Activated B cell treated with CpG ODN at 0.5 μM for 24 hours (primary cell): Measurements from ENCODE around the gene TRIM54. TPM values are rescaled to one million over a fixed set of nuclear protein-coding genes. Genes with fewer than 3 reads are reported as not detected.

Source experiments
- ATAC-seq: fragments of 200-7000 bp; cut with Tn5 transposase; one replicate; pipeline ENCODE4 v1.10.0; 2021; ENCODE audit warnings: low read depth, mild to moderate bottlenecking, moderate library complexity
- CTCF ChIA-PET: fragments of 350-600 bp; sonication (Branson Sonifier 250); formaldehyde crosslinking; loops from one replicate; lab custom pipeline; 2021; ENCODE audit warnings: antibody characterized with exemption; lab: Charles Lee
- POLR2A ChIA-PET: fragments of 350-600 bp; sonication (Branson Sonifier 250); formaldehyde crosslinking; loops from one replicate; lab custom pipeline; 2021; ENCODE audit warnings: antibody characterized with exemption; lab: Charles Lee
- DNase-seq: peaks from one replicate; pipeline ENCODE4 v3.0.0; 2022
- H3K27ac Mint-ChIP-seq: one replicate; pipeline ENCODE4 v1.8.0; 2020; ENCODE audit warnings: mixed read lengths
- H3K27me3 Mint-ChIP-seq: one replicate; pipeline ENCODE4 v1.8.0; 2021; ENCODE audit warnings: mixed read lengths
- H3K36me3 Mint-ChIP-seq: one replicate; pipeline ENCODE4 v1.8.0; 2021; ENCODE audit warnings: low read depth, mixed read lengths
- H3K4me1 Mint-ChIP-seq: one replicate; pipeline ENCODE4 v1.8.0; 2021; ENCODE audit warnings: mixed read lengths
- H3K4me3 Mint-ChIP-seq: one replicate; pipeline ENCODE4 v1.8.0; 2020; ENCODE audit warnings: mild to moderate bottlenecking, mixed read lengths
- H3K9me3 Mint-ChIP-seq: one replicate; pipeline ENCODE4 v1.8.0; 2020; ENCODE audit warnings: mixed read lengths
- intact Hi-C: fragments of 100-400 bp; cut with micrococcal nuclease; formaldehyde crosslinking; loops from one replicate; pipeline ENCODE4 v1.15.1; 2024
- total RNA-seq: library from RNA; stranded (reverse); gene quantifications from 2 replicates; pipeline ENCODE4 v1.2.3, GENCODE V29; 2022
- TF ChIP-seq, protein P1 (sequence below): fragments of 200-600 bp; IDR thresholded peaks from one replicate; pipeline ENCODE4 v1.8.0; 2022; ENCODE audit warnings: antibody characterized with exemption, mild to moderate bottlenecking

TRIM54 gene, protein sequence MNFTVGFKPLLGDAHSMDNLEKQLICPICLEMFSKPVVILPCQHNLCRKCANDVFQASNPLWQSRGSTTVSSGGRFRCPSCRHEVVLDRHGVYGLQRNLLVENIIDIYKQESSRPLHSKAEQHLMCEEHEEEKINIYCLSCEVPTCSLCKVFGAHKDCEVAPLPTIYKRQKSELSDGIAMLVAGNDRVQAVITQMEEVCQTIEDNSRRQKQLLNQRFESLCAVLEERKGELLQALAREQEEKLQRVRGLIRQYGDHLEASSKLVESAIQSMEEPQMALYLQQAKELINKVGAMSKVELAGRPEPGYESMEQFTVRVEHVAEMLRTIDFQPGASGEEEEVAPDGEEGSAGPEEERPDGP
- total RNA-seq, result not detected in 2 replicates

DNA sequence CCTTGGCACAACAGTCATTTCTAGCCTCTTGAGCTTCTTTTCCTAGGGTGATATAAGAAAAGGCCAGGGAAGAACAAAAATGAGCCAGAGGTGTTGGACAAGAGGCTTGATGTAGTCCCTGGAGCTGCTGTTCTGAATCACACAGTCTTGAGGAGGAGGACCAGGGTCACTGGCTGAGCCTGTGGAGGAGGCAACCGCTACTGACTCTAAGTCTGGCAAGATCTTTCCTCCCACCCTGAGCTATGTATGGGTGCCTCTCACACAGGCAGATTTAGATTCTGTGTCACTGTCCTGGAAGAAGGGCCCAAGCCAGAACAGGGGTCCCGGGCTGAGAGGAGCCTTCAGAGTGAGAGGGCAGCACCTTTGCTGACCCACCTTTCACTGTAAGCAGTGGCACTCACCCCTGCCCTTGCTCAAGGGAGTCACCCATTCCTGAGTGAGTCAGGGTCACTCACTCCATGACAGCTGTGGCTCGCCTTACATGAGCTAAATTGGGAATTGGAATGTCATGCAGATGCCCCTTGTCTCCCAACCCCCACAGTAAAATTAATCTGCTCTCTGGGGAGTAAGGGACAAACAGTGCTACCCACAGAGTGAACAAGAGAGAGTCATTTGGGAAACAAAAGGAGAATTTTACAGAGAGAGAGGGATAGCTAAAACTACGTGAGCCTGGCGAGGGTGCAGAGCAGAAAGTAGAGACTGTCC, at the start of gene TRIM54:
TRIM54 (plus strand) TSS at position 575 of the 705 bp plus-strand sequence. CDS start 303 bp downstream, outside the sequence.
- no peak within 1 kb of the TSS for H3K4me3 Mint-ChIP-seq
- H3K9me3 Mint-ChIP-seq, result no peaks in the 10 kb centered on the region
- H3K36me3 Mint-ChIP-seq, result no peaks in the 10 kb centered on the region
- H3K27me3 Mint-ChIP-seq, result peaks cover 21% of the 10 kb centered on the region
- TF ChIP-seq, protein P1, sequence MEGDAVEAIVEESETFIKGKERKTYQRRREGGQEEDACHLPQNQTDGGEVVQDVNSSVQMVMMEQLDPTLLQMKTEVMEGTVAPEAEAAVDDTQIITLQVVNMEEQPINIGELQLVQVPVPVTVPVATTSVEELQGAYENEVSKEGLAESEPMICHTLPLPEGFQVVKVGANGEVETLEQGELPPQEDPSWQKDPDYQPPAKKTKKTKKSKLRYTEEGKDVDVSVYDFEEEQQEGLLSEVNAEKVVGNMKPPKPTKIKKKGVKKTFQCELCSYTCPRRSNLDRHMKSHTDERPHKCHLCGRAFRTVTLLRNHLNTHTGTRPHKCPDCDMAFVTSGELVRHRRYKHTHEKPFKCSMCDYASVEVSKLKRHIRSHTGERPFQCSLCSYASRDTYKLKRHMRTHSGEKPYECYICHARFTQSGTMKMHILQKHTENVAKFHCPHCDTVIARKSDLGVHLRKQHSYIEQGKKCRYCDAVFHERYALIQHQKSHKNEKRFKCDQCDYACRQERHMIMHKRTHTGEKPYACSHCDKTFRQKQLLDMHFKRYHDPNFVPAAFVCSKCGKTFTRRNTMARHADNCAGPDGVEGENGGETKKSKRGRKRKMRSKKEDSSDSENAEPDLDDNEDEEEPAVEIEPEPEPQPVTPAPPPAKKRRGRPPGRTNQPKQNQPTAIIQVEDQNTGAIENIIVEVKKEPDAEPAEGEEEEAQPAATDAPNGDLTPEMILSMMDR, result no peak
- no peak for DNase-seq
- H3K4me1 Mint-ChIP-seq, result peaks cover 5% of the 10 kb centered on the region
- intact Hi-C loops, result loop anchor here (5.0 kb wide), 1 partner anchor 110 kb away; no protein-coding TSS in a partner anchor
- POLR2A ChIA-PET, result no interaction called here
- CTCF ChIA-PET, result interaction anchor here (1.2 to 6.6 kb wide), 7 partner anchors 21 to 436 kb away, joined by 3 to 100 read pairs (median 12); no protein-coding TSS in a partner anchor
- no peak within 1 kb of the TSS for H3K27ac Mint-ChIP-seq
- no peak for ATAC-seq

DNA sequence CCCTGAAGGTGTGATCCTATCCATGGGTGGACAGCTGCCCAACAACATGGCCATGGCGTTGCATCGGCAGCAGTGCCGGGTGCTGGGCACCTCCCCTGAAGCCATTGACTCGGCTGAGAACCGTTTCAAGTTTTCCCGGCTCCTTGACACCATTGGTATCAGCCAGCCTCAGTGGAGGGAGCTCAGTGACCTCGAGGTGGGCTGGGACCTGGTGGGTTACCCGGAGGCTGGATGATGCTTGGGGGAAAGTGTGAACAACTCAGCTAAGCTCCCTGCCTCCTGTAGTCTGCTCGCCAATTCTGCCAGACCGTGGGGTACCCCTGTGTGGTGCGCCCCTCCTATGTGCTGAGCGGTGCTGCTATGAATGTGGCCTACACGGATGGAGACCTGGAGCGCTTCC, 48.9 kb upstream of the TRIM54 start:
- H3K4me1 Mint-ChIP-seq, result no peaks in the 10 kb centered on the region
- intact Hi-C loops, result no loop called here
- ATAC-seq (no peak), DNase-seq (no peak)
- ChIA-PET POLR2A (no interaction called here), CTCF (no interaction called here)
- no peaks in the 10 kb centered on the region for H3K9me3 Mint-ChIP-seq
- no peak overlapping the region for H3K4me3 Mint-ChIP-seq
- TF ChIP-seq, protein P1, result no peak
- H3K36me3 Mint-ChIP-seq, result peaks cover 83% of the 10 kb centered on the region
- no peak overlapping the region for H3K27ac Mint-ChIP-seq
- no peaks in the 10 kb centered on the region for H3K27me3 Mint-ChIP-seq

DNA sequence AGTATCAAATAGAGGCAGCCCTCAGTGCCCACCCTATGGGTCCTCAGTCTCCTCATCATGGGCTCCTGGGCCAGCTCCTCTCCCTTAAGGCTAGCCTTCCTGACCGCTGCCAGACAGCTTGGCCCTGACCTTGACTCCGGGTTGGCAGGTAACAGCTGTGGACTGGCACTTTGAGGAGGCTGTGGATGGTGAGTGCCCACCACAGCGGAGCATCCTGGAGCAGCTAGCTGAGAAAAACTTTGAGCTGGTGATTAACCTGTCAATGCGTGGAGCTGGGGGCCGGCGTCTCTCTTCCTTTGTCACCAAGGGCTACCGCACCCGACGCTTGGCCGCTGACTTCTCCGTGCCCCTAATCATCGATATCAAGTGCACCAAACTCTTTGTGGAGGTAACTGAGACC, 46.1 kb upstream of the TRIM54 start:
- ChIA-PET POLR2A (interaction anchor here (1.2 kb wide), 1 partner anchor 23 kb away, joined by 4 read pairs; the partner anchor contains the start of gene SLC5A6), CTCF (no interaction called here)
- Mint-ChIP-seq H3K9me3 (no peaks in the 10 kb centered on the region), H3K36me3 (peaks cover 99% of the 10 kb centered on the region), H3K4me1 (no peaks in the 10 kb centered on the region), H3K27me3 (no peaks in the 10 kb centered on the region), H3K27ac (no peak overlapping the region), H3K4me3 (no peak overlapping the region)
- TF ChIP-seq, protein P1, result no peak
- intact Hi-C loops, result no loop called here
- ATAC-seq (no peak), DNase-seq (no peak)

DNA sequence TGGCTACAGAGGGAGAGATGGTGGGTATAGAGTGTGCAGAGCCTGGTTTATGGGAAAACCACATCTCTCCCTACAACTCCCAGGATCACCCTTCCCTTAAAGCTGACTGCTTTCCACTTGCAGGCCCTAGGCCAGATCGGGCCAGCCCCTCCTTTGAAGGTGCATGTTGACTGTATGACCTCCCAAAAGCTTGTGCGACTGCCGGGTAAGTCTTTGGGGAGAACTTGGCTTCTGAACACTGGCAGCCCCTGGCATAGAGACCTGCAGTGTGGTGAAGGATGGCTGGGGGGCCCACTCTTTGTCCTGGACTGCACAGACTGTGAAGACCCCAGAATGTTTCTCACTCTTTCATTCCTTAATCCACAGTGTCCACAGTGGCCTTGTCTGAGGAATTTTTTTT, 45.6 kb upstream of the TRIM54 start:
- ATAC-seq, result no peak
- Mint-ChIP-seq H3K27me3 (no peaks in the 10 kb centered on the region), H3K9me3 (no peaks in the 10 kb centered on the region), H3K4me1 (no peaks in the 10 kb centered on the region), H3K4me3 (no peak overlapping the region), H3K27ac (no peak overlapping the region), H3K36me3 (peaks cover 99% of the 10 kb centered on the region)
- CTCF ChIA-PET, result interaction anchor here (0.7 kb wide), 1 partner anchor 66 kb away, joined by 3 read pairs; no protein-coding TSS in a partner anchor
- no peak for DNase-seq
- TF ChIP-seq, protein P1, result no peak
- POLR2A ChIA-PET, result interaction anchor here (0.7 to 1.2 kb wide), 2 partner anchors 24 to 428 kb away, joined by 4 to 8 read pairs; partner anchors contain the start of gene SLC5A6
- intact Hi-C loops, result no loop called here
